Trophoblast cell (in vitro differentiated cells and primary cell): ENCODE data around the gene SCYGR6.

Experiments
- DNase-seq, 2 donors: peaks; one replicate each; pipeline ENCODE4 v3.0.0-alpha.2; 2016
- H2AFZ ChIP-seq: 2 replicates; pipeline ENCODE4 v1.6.1; 2013; ENCODE audit warnings: low read length, moderate library complexity, mild to moderate bottlenecking; ENCODE audit not compliant: insufficient read depth, poor library complexity
- H2AK5ac ChIP-seq: 2 replicates; pipeline ENCODE4 v1.6.1; 2013; ENCODE audit warnings: mild to moderate bottlenecking, low read length
- H2BK120ac ChIP-seq: 2 replicates; pipeline ENCODE4 v1.6.1; 2013; ENCODE audit warnings: low read length, mild to moderate bottlenecking, moderate library complexity; ENCODE audit not compliant: insufficient read depth, poor library complexity
- H2BK12ac ChIP-seq: 2 replicates; pipeline ENCODE4 v1.6.1; 2013; ENCODE audit warnings: mild to moderate bottlenecking, low read length, moderate library complexity
- H2BK5ac ChIP-seq: 2 replicates; pipeline ENCODE4 v1.6.1; 2013; ENCODE audit warnings: low read length, low read depth, moderate library complexity, mild to moderate bottlenecking; ENCODE audit not compliant: poor library complexity
- H3K14ac ChIP-seq: 2 replicates; pipeline ENCODE4 v1.6.1; 2013; ENCODE audit warnings: mild to moderate bottlenecking, low read length
- H3K18ac ChIP-seq: 2 replicates; pipeline ENCODE4 v1.6.1; 2013; ENCODE audit warnings: mild to moderate bottlenecking, low read length
- H3K23ac ChIP-seq: 2 replicates; pipeline ENCODE4 v1.6.1; 2013; ENCODE audit warnings: low read length
- H3K27ac ChIP-seq: 2 replicates; pipeline ENCODE4 v1.5.1; 2013; ENCODE audit warnings: low read depth, mild to moderate bottlenecking, inconsistent platforms, low read length, moderate library complexity
- H3K27me3 ChIP-seq: 2 replicates; pipeline ENCODE4 v1.6.1; 2013; ENCODE audit warnings: inconsistent platforms, mild to moderate bottlenecking, low read length, moderate library complexity; ENCODE audit not compliant: insufficient read depth
- H3K36me3 ChIP-seq, 2 experiments: 1 replicate in 1 of 2; 2 replicates in 1 of 2; pipeline ENCODE4 v1.6.1; 2013; ENCODE audit warnings: low read length in 2 of 2, mild to moderate bottlenecking in 2 of 2, moderate library complexity in 1 of 2; ENCODE audit not compliant: insufficient read depth in 2 of 2, control insufficient read depth in 1 of 2
- H3K4ac ChIP-seq: 2 replicates; pipeline ENCODE4 v1.6.1; 2013; ENCODE audit warnings: low read depth, mild to moderate bottlenecking, low read length, moderate library complexity
- H3K4me1 ChIP-seq, 2 experiments: 1 replicate in 1 of 2; 2 replicates in 1 of 2; pipeline ENCODE4 v1.6.1; 2013; ENCODE audit warnings: low read length in 2 of 2, mild to moderate bottlenecking in 2 of 2, moderate library complexity in 1 of 2; ENCODE audit not compliant: insufficient read depth in 2 of 2, control insufficient read depth in 1 of 2
- H3K4me2 ChIP-seq: 2 replicates; pipeline ENCODE4 v1.6.1; 2013; ENCODE audit warnings: inconsistent platforms, mild to moderate bottlenecking, low read length, moderate library complexity
- H3K4me3 ChIP-seq: 2 replicates; pipeline ENCODE4 v1.5.1; 2013; ENCODE audit warnings: mild to moderate bottlenecking, low read depth, low read length, inconsistent platforms
- H3K79me1 ChIP-seq: one replicate; pipeline ENCODE4 v1.6.1; 2013; ENCODE audit warnings: low read length
- H3K79me2 ChIP-seq: 2 replicates; pipeline ENCODE4 v1.6.1; 2013; ENCODE audit warnings: low read length, mild to moderate bottlenecking; ENCODE audit not compliant: control insufficient read depth, insufficient read depth, poor library complexity
- H3K9ac ChIP-seq: 2 replicates; pipeline ENCODE4 v1.6.1; 2013; ENCODE audit warnings: mild to moderate bottlenecking, low read length
- H3K9me3 ChIP-seq: 2 replicates; pipeline ENCODE4 v1.6.1; 2013; ENCODE audit warnings: low read depth, mild to moderate bottlenecking, control low read depth, inconsistent platforms, low read length; ENCODE audit not compliant: insufficient read depth
- H4K12ac ChIP-seq: 2 replicates; pipeline ENCODE4 v1.6.1; 2013; ENCODE audit warnings: low read depth, mild to moderate bottlenecking, low read length, moderate library complexity
- H4K8ac ChIP-seq: 2 replicates; pipeline ENCODE4 v1.6.1; 2013; ENCODE audit warnings: low read depth, mild to moderate bottlenecking, low read length, moderate library complexity
- H4K91ac ChIP-seq: one replicate; pipeline ENCODE4 v1.6.1; 2013; ENCODE audit warnings: low read depth, mild to moderate bottlenecking, low read length, moderate library complexity
- WGBS: extraction: QIAGEN DNeasy Blood & Tissue Kit; methylation state at CpG from one replicate; pipeline ENCODE4 v1.1.7; 2013; ENCODE audit warnings: missing lambda C conversion rate; ENCODE audit not compliant: insufficient read length, insufficient coverage; ENCODE audit errors: extremely low coverage; 5-methylcytosine and 5-hydroxymethylcytosine counted together

Gene SCYGR6

GRCh38 chr2:227703961-227704360 lies 20.6 kb downstream of the SCYGR6 start:
- Histone ChIP-seq H3K23ac (no peak overlapping the region), H3K79me2 (no peaks in the 10 kb centered on the region), H3K14ac (no peak overlapping the region), H3K4me1 (peaks cover 6 to 10% of the 10 kb centered on the region in 2 experiments), H3K27ac (peak overlapping the region; percentile 89), H3K27me3 (no peaks in the 10 kb centered on the region), H2BK12ac (peak overlapping the region; percentile 21), H3K4ac (no peak overlapping the region), H2AFZ (no peak overlapping the region), H3K9me3 (peaks cover 1% of the 10 kb centered on the region), H2BK5ac (peak overlapping the region; percentile 55), H4K12ac (no peak overlapping the region), H3K79me1 (peaks cover 15% of the 10 kb centered on the region), H3K18ac (no peak overlapping the region), H3K9ac (no peak overlapping the region), H4K8ac (no peak overlapping the region), H2BK120ac (peak overlapping the region; percentile 67), H3K36me3 (peaks cover 3 to 5% of the 10 kb centered on the region in 2 experiments), H3K4me3 (no peak overlapping the region), H3K4me2 (no peak overlapping the region), H2AK5ac (no peak overlapping the region), H4K91ac (peak overlapping the region; percentile 76)
- WGBS: no CpG with 5 or more reads among the region's 3 CpGs
- peak in 1 of 2 donors; percentile 47 for DNase-seq

GRCh38 chr2:227703280-227703732 lies 21.3 kb downstream of the SCYGR6 start:
- Histone ChIP-seq H3K27me3 (no peaks in the 10 kb centered on the region), H3K9me3 (peaks cover 1% of the 10 kb centered on the region), H3K9ac (no peak overlapping the region), H3K36me3 (peaks cover 5 to 6% of the 10 kb centered on the region in 2 experiments), H3K4me2 (peak overlapping the region; percentile 48), H3K79me2 (no peaks in the 10 kb centered on the region), H3K4me3 (no peak overlapping the region), H4K12ac (no peak overlapping the region), H3K27ac (peak overlapping the region; percentile 91), H2BK12ac (peak overlapping the region; percentile 70), H3K4me1 (peaks cover 6 to 10% of the 10 kb centered on the region in 2 experiments), H3K4ac (no peak overlapping the region), H4K91ac (peak overlapping the region; percentile 76), H2AK5ac (no peak overlapping the region), H2AFZ (no peak overlapping the region), H3K79me1 (peaks cover 15% of the 10 kb centered on the region), H2BK120ac (peak overlapping the region; percentile 67), H3K14ac (no peak overlapping the region), H4K8ac (no peak overlapping the region), H3K18ac (no peak overlapping the region), H3K23ac (no peak overlapping the region), H2BK5ac (peak overlapping the region; percentile 94)
- no CpG with 5 or more reads among the region's 4 CpGs for WGBS
- peak; percentile 89 to 99 for DNase-seq

GRCh38 chr2:227701556-227701955 lies 23.0 kb downstream of the SCYGR6 start:
- no peaks in the 10 kb centered on the region for H3K79me2 ChIP-seq
- DNase-seq: no peak
- no peak overlapping the region for H2BK5ac ChIP-seq
- no peak overlapping the region for H2AK5ac ChIP-seq
- H4K12ac ChIP-seq: no peak overlapping the region
- peaks cover 15% of the 10 kb centered on the region for H3K79me1 ChIP-seq
- no peak overlapping the region for H4K8ac ChIP-seq
- H3K9me3 ChIP-seq: peaks cover 1% of the 10 kb centered on the region
- no peak overlapping the region for H3K23ac ChIP-seq
- no peak overlapping the region for H2AFZ ChIP-seq
- H2BK12ac ChIP-seq: no peak overlapping the region
- no peak overlapping the region for H3K14ac ChIP-seq
- peaks cover 5 to 8% of the 10 kb centered on the region in 2 experiments for H3K36me3 ChIP-seq
- H3K9ac ChIP-seq: no peak overlapping the region
- no peak overlapping the region for H3K27ac ChIP-seq
- peaks cover 6 to 10% of the 10 kb centered on the region in 2 experiments for H3K4me1 ChIP-seq
- WGBS: no CpG with 5 or more reads among the region's 3 CpGs
- no peak overlapping the region for H3K18ac ChIP-seq
- H3K27me3 ChIP-seq: no peaks in the 10 kb centered on the region
- H3K4me2 ChIP-seq: no peak overlapping the region
- H3K4ac ChIP-seq: no peak overlapping the region
- H3K4me3 ChIP-seq: no peak overlapping the region
- H2BK120ac ChIP-seq: no peak overlapping the region
- H4K91ac ChIP-seq: no peak overlapping the region

- Histone ChIP-seq H3K9me3 (peaks cover 1% of the 10 kb centered on the region), H4K8ac (no peak overlapping the region), H3K4me1 (no peaks in the 10 kb centered on the region), H3K4me2 (no peak overlapping the region), H3K4ac (no peak overlapping the region), H4K12ac (no peak overlapping the region), H2AK5ac (no peak overlapping the region), H3K4me3 (no peak overlapping the region), H4K91ac (no peak overlapping the region), H3K27ac (no peak overlapping the region), H3K27me3 (no peaks in the 10 kb centered on the region), H2BK5ac (no peak overlapping the region), H3K14ac (no peak overlapping the region), H3K36me3 (peaks cover 5 to 8% of the 10 kb centered on the region in 2 experiments), H3K79me2 (no peaks in the 10 kb centered on the region), H3K18ac (no peak overlapping the region), H3K9ac (no peak overlapping the region), H2BK12ac (no peak overlapping the region), H3K79me1 (peaks cover 2% of the 10 kb centered on the region), H2AFZ (no peak overlapping the region), H2BK120ac (no peak overlapping the region), H3K23ac (no peak overlapping the region)
- no peak for DNase-seq
- no CpG with 5 or more reads among the region's 2 CpGs for WGBS
Observed at GRCh38 chr2:227696990-227697679, 27.4 kb downstream of the SCYGR6 start.
